CD4-positive, alpha-beta T cell treated with Interleukin-2 at 100 ng/mL for 4 hours (primary cell): ENCODE data around the gene UBE2L3.
A peak's percentile ranks its signal among the peaks of the same experiment; 100 is the strongest.
"Not testable (repeated sequence)": the region's sequence is repeated elsewhere in the genome, so short reads cannot be mapped to it uniquely, and the experiment has no call there.

Experiments used
- DNase-seq: peaks from one replicate; pipeline ENCODE4 v3.0.0-alpha.2; 2020; ENCODE audit warnings: low spot score

UBE2L3 gene

DNA sequence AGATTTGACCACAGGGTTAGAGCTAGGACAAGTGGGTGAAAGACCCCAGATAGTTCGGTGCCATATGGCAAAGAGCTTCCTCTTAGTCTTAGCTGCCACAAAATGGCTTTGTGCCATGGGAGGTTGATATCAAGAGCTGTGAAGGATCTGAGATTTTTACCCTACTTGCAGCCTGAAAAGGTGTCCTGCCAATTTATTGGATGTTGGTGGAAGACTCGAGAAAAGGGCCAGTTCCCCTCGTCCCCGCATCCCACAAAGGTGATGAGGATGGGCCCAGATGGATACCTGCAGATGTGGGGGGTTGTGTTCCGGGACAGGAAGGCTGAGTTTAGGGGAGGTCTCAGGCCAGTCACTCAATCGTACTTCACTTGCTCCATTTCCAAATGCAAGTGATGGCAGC lies 35.1 kb downstream of the UBE2L3 start:
- no peak for DNase-seq

DNA sequence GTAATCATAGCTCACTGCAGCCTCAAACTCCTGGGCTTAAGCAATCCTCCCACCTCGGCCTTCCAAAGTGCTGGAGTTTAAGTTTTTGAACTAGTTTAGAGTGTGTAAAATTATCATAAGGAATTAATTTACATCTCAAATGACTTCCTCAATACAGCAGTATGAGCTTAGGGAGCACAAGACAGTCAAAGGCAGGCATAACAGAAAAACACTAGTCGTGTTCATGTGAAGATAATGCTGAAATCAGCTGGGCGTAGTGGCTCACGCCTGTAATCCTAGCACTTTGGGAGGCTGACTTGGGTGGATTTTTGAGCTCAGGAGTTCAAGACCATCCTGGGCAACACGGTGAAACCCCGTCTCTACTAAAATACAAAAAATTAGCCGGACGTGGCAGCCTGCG lies 36.5 kb downstream of the UBE2L3 start:
- no peak for DNase-seq

DNA sequence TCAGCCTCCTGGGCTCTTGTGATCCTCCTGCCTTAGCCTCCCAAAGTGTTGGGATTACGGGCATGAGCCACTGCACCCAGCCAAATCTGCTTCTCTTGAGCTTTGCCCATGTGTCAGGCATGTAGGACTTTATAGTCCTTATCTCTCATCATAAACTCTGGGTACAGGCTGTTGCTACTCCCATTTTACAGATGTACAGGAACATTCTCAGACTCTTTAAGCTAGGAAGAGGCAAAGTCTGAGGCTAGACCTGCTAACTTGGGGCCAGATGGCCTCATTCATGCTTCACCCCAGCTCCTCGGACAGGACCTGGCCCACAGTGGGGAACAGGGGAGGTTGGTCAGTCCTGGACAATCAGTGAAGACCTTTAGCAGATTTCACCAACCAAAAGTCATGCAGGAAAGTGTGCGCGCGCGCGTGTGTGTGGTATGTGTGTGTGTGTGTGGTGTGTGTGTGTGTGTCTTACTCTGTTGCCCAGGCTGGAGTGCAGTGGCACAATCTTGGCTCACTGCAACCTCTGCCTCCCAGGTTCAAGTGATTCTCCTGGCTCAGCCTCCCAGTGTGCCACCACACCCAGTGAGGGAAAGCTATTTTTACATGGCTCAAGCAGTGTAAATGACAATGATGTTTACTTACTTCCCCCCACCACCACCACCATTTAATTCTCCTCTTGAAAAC lies 38.5 kb downstream of the UBE2L3 start:
- DNase-seq = no peak

DNA sequence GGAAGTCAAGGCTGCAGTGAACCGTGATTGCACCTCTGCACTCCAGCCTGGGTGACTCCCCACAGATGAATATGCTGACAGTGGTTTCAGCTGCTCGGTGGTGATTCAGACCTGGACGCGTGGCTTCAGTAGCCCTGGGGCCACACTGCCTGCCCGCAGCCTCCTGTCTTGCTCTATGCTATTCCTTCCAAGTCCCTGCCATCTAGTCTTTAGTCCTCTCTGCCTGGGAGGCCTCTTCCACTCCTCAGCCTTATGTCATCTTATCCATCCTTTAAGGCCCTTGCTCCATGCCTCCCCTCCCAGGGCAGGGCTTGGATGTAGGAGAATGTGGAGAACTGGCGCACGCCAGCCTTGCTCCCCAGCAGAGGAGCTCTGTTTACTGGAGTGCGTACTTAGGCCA lies 39.3 kb downstream of the UBE2L3 start:
- no peak for DNase-seq

DNA sequence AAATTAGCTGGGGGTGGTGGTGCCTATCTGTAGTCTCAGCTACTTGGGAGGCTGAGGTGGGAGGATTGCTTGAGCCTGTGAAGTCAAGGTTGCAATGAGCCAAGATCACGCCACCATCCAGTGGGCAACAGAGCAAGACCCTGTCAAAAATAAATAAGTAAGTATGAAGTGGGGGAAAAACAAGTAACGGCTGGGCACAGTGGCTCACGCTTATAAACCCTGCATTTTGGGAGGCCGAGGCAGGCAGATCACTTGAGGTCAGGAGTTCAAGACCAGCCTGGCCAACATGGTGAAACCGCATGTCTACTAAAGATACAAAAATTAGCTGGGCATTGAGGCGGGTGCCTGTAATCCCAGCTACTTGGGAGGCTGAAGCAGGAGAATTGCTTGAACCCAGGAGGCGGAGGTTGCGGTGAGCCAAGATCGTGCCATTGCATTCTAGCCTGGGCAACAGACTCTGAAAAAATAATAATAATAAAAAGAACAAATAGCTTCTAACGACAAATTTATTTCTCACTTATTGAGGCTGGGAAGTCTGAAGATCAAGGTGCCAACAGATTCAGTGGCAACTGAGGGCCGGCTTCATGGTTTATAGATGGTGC lies 42.1 kb downstream of the UBE2L3 start:
- DNase-seq = not testable (repeated sequence)

DNA sequence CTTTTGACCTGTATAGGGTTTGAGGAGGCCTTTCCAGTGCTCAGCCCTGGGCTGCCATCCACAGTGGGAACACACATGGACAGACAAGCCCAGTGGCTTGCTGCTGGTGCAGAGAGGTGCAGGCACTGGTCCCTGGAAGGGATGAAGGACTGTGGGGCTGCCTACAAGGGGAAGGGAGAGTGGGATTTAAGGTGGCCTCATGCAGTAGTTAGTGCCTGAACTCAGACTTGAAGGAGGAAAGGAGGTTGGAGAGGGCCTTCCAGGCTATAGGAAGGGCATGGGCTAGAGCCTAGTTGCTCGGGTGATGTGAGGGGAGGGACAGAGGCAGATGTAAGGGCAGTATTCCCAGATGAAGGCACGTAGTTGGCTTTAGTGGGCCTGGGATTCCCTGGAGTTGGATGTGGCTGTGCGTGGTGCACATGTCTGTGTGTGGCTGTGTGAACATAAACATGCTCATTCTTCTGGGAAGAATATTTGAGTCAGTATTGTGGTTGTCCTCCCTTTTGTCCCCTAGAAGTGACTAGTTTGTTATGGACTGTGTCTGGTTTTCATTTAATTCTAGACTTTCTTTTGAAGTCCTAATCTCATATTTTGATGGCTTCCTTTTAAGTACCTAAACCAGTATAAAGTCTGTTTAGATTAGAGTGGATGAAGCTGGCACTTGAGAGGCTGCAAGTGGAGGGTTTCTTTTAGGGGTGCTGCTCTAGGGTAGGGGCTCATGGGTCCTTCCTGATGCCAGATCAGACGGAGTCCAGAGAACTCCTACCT lies 43.9 kb downstream of the UBE2L3 start:
- no peak for DNase-seq

DNA sequence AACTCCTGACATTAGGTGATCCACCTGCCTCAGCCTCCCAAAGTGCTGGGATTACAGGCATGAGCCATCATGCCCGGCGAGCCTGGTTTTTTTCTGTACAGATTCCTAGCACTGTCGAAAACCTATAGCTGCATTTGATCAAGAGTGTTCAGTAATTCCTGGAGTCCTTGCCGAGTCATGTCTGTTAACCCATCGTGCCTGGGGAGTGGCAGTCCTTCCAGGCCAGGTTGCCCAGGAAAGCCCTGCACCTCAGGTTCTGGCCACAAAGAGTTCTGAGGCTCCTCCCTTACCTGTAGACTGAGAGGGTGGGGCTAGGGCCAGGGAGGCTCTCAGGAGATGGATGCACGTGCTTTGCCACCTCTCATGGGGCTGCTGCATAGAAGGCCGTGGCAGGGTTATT lies 45.3 kb downstream of the UBE2L3 start:
- DNase-seq = no peak

DNA sequence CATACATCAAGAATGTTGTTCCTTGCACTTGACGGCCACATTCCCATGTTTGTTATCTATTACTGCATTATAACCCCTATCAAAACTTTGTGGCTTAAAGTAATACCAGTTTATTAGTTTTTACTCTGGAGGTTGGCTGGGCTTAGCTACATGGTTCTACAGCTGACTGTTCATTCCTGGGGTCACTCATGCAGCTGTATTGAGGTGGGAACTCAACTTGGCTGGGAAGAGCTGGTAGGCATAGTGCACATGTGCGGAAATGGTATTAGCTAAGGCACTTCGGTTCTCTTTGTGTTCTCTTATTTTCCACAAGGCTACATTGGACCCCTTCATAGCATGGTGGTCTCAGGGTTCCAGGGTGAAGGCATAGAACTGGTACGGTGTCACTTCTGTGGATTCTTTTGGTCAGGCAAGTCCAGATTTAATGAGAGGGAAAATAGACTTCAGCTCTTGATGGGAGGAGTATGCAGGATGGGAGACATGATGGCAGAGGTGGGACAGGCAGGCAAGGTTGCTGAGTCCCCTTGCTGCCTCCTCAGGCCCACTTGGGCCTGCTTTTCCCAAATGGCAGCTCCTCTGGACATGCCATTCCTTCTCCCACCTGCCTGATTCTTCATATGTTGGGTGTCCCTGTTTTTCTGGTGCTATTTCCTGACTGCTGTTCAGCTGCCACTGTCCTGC lies 46.2 kb downstream of the UBE2L3 start:
- no peak for DNase-seq

DNA sequence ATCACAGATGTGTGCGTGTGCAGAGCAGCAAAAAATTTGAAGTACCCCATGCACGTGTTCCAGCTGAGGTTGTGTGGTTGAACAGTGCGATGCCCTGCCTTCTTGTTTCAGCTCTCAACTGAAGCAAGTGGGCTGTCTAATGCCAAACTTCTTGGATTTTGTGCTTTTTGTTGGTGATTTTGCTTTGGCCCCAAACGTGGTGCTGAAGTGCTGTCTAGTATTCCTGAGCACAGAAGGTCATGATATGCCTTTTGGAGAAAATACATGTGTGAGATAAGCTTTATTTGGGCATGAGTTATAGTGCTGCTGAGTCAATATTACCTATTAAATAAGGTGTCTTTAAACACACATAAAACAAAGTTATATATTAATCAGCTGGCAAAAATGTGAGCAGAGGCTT lies 48.2 kb downstream of the UBE2L3 start:
- no peak for DNase-seq

DNA sequence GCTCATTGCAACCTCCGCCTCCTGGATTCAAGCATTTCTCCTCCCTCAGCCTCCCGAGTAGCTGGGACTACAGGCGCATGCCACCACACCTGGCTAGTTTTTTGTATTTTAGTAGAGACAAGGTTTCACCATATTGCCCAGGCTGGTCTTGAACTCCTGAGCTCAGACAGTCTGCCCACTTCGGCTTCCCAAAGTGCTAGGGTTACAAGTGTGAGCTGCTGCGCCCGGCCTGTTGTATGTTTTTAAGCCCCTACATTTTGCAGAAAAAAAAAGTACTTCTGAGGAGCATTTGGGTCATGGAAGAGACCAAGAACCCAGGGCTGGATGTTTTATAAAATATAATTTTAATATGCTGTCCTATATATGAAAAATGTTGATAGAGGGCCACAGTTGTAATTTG lies 49.8 kb downstream of the UBE2L3 start:
- DNase-seq = not testable (repeated sequence)

DNA sequence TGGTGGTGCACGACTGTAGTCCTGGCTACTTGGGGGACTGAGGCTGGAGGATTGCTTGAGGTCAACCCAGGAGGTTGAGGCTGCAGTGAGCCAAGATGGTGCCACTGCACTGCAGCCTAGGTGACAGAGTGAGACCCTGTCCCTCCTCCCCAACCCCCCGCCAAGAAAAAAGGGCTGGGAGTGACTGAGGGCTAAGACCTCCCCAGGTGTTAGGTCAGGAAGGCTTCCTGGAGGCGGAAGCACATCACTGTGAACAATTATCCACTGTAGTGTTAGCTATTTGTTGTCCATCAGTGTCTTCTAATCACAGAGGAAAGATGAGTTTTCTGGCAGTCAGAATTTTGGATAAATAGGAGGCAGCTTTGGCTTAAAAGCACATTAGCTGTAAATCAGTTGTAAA lies 53.5 kb downstream of the UBE2L3 start:
- no peak for DNase-seq

DNA sequence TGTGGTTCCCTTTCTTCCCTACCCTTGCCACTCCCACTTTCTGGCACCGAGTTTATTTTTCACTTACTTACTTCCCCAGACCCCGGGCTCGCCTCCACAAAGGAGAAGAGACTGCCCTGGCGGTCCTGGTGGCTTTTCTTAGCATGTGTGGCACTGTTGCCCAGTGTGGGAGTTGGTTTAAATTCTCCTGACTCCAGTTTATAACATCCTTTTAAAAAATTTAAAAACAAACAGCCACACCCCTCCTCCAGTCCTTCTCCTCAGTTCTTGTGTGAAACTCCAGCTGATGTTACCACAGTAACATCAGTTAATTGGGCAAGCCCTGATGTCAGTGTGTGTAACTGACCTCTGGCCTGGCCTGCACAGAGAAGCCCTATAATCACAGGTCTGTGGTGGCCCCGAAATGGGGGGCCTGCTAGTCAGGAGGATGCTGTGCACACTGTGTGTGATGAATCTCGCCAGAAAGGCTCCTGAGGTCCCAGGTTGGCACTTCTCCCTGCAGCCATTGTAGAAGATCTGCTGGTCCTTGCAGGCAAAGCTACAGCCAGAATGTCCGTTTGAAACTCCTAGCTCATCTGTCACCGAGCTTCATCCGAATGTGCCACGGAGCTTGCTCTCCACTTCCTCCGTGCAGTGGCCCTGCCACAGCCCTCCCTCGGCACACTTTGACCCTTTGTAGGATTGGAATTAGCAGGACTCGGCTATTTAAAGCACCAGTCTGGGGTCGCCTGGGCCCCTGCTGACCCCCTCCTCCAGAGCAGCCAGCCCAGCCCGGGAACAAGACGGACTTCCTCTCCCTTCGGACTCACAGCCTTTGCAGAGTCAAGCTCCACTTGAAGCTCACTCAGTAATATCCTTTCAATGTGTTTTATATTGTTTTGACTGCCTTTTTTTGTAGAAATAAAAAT lies 54.8 kb downstream of the UBE2L3 start:
- no peak for DNase-seq

DNA sequence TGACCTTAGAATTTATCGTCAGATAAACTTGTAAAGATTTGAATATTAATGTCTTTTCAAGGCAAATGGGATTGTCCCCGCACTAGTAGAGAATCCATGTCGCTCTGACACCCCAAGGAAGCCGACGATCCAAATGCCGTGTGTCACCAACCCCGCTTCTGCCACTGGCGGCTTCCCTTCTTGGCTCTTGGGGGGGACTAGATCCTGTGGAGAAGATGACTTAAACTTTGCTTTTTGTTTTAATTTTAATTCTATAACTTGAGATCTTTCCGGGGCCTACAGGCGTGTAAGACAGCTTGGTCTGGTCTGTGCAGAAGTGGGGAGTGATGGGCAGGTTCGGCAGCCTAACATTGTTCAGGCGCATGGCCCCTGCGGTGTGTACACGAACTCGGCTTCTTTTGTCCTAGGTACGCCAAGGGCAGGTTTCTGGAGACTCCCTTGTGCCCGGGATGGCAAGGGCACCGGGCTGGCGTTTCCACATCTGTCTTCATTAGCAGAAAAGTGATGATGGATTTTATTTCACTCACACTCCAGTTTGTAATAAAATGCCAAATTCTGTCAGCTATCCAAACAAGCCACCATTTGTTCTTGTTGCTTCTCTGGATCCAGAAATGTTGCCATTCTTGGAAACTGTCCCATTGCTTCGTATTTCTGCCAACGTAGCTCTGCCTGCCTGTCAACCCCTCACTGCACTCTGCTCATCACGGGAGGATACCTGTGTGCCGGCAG lies 55.6 kb downstream of the UBE2L3 start:
- DNase-seq = no peak

DNA sequence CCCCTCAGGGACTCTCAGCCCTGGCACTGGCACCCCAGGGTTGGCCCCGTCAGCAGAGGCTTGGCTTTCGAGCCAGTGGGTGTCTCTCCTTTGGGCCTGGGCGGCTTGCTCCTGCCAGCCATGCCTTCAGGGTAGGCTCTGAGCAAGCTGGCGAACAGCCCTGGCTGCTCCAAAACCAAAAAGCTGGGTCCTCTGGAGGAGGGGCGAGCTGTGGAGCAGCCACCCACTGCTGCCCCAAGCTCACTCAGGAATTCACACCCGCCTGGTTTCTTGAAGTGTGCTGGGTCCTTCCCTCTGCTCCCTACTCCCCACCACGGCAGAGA lies 56.1 kb downstream of the UBE2L3 start:
- no peak for DNase-seq

DNA sequence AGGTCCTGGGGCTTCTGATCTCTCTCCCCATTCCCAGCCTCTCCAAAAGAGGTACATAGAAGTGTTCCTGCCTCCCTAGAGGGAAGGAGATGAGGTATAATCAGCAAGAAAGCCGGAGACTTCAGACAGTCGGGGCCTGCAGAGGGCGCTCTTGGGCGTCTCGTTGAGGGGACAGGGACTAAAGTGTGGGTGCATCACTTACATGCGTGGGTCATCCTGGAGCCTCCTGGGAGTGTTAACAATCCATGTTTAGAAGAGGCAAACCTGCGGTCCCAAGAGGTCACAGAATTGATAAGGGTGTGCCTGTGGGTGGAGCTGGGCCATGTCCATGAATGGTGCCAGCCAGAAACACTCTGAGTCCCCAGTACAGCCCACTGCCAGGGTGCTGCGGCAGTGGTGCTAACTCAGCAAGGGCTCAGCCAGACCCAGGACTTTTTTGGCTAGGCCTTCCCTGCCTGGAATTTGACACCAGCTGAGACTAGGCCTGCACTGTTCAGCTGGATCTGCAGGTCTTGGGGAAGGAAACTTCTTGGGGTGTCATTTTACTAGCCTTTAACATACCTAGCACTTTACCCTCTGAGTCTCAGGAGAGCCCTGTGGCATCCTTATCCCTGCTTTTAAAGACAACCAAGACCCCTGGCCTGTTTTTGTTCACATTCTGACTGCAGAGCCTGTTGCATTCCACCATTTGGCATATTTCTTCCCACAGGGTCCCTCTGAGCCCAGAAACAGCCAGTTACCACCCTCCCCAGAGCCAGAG lies 56.8 kb downstream of the UBE2L3 start:
- peak; percentile 28 for DNase-seq

DNA sequence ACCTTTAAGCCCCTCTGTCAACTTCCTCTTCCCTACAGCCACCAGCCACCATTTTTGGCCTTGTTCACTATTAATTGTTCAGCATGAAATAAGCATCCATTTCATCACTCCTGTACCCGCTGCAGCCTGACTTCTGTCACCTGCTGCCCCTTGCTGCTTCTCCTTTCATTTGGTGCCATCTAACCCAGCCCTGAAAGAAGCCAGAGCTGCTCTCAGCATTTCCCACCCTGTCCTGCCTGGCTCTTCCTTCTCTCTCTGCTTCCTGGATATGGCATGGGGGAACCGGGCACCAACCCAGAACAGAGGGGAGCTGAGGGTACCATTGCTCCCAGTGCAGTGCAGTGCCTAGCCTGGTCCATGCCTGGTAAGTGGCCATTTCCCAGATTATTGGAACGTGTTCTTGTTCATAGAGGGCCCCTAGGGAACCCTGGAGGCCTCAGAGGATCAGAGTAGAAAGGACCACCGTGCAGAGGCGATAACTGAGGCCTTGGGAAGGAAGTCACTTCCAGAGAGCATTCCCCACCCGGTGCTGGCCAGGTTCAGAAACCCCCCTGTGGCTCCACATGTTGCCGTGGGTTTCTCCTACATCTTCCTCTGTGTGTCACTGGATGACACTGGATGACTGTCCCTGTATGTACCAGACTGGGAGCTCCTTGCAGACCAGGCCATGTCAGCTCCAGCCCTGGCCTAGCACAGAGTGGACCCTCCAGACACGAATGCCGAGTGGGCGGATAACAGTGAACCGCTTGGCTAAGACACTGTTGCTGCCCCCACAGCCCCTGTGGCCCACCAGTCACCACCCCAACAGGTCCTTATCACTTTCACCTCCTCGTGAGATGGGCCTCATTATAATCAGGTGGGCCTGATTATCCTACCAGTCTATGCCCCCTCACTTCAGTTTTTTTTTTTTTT lies 57.6 kb downstream of the UBE2L3 start:
- no peak for DNase-seq

DNA sequence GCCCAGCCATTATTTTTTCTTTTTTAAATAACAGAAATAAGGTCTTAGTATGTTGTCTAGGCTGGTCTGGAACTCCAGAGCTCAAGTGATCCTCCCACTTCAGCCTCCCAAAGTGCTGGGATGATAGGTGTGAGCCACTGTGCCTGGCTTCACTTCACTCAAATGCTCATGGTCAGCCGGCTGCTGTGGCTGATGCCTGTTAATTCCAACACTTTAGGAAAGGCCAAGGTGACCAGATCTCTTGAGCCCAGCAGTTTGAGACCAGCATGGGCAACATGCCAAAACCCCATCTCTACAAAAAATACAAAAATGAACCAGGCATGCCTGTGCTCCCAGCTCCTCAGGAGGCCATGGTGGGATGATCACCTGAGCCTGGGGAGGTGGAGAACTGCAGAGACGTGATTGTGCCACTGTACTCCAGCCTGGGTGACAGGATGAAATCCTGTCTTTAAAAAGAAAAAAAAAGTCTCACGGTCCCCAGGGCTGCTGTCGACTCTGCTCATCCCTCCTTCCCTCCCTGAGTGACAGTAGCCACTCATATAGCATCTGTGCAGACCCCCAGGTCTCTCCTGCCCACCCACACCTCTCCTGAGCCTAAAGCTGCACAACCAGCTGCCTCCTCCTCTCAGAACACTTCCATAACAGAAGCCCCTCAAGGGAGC lies 58.7 kb downstream of the UBE2L3 start:
- DNase-seq = no peak

DNA sequence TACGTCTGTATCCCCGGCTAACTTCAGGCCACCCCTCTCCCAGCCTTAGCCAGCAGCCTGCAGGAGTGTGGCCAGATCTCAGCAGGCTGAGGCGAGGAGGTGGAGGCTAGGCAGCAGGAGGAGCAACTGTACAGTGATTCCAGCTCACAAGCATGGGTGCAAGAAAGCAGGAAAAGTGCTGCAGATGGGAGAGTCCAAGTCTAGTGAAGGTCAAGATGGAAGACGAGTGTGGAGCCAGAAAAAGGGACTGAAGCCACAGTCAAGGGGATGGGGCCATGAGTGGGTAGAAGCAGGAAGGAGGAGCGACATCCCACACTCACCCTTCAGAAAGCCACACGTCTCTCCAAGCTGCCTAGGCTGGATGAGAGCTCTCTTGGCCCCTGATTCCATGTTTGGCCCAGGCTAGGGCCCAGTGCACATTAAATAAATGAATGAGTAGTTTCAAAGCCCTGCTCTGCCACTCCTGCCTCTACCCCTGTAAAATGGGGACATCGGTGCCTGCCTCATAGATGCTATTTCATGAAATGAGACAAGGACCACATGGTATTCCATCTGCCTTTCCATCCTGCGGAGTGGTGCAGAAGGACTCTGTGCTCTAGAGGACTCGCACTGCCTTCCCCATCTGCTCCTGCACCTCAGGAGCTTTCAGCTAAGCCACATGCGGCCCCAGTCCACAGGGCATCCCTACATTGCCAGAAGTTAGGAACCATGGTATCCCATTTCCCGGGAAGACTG lies 59.4 kb downstream of the UBE2L3 start:
- DNase-seq = no peak
